ENCODE measurements around the gene SF3B2.
"Not testable (repeated sequence)": the region's sequence is repeated elsewhere in the genome, so short reads cannot be mapped to it uniquely, and the experiment has no call there.

SF3B2 gene

GRCh38 chr11:66020212-66020611 lies 32.0 kb upstream of the SF3B2 start:
- no peak for DNase-seq

GRCh38 chr11:66020618-66021357 lies 31.4 kb upstream of the SF3B2 start:
- DNase-seq = no peak

- DNase-seq = peak; percentile 52
These were observed 29.6 kb upstream of the SF3B2 start for GRCh38 chr11:66022401-66023185.

GRCh38 chr11:66023186-66023440 lies 29.1 kb upstream of the SF3B2 start:
- not testable (repeated sequence) for DNase-seq

GRCh38 chr11:66026017-66026529 lies 26.1 kb upstream of the SF3B2 start, which contains the start of gene CATSPER1:
Gene CATSPER1 (minus strand): TSS chr11:66026479. CDS start chr11:66026379, 100 bp downstream.
- DNase-seq = no peak

GRCh38 chr11:66032957-66033735 lies 19.0 kb upstream of the SF3B2 start:
- no peak for DNase-seq

GRCh38 chr11:66035653-66036333 lies 16.4 kb upstream of the SF3B2 start:
- DNase-seq = no peak

- no peak for DNase-seq
These were observed 15.8 kb upstream of the SF3B2 start for GRCh38 chr11:66036334-66036710.

- DNase-seq = no peak
These were observed 14.8 kb upstream of the SF3B2 start for GRCh38 chr11:66037327-66037726.

GRCh38 chr11:66039765-66040164 lies 12.4 kb upstream of the SF3B2 start:
- no peak for DNase-seq

- no peak for DNase-seq
These were observed 9.8 kb upstream of the SF3B2 start for GRCh38 chr11:66042227-66042995.

- no peak for DNase-seq
These were observed 8.9 kb upstream of the SF3B2 start for GRCh38 chr11:66042996-66043906.

GRCh38 chr11:66044757-66045156 lies 7.4 kb upstream of the SF3B2 start:
- no peak for DNase-seq

- DNase-seq = peak; percentile 9
These were observed 7.0 kb upstream of the SF3B2 start for GRCh38 chr11:66045177-66045639.

- DNase-seq = no peak
These were observed 5.3 kb upstream of the SF3B2 start for GRCh38 chr11:66046901-66047300.

- DNase-seq = no peak
These were observed 4.4 kb upstream of the SF3B2 start for GRCh38 chr11:66047541-66048365.

GRCh38 chr11:66048547-66049323 lies 3.4 kb upstream of the SF3B2 start, which contains the start of gene GAL3ST3:
Gene GAL3ST3 (minus strand): TSS chr11:66049161. CDS start chr11:66045415, 3,746 bp downstream.
- DNase-seq = peak; percentile 26

- no peak for DNase-seq
These were observed 1.5 kb upstream of the SF3B2 start for GRCh38 chr11:66050581-66051231.

Measured in NCI-H2227 treated with DMSO at 0.1 percent for 48 hours (cell line).